Measurements from ENCODE around the gene GCK. TPM values are rescaled to one million over a fixed set of nuclear protein-coding genes. Genes with fewer than 3 reads are reported as not detected.

The GCK gene
- total RNA-seq, 4 donors from 2014 or later: 0.16 to 0.96 TPM; not detected in 2

GRCh38 chr7:44148961-44149536, 40.2 kb downstream of the GCK start:
- no peak for DNase-seq
- no peak overlapping the region for H3K27ac ChIP-seq
- H3K27me3 ChIP-seq: peaks cover 11% of the 10 kb centered on the region
- in situ Hi-C loops (cut with MboI; ENCODE audit: low pct_ligation_motif_present in 1 of 4, low pct_unique_long_range_greater_than_20kb in 1 of 4, low sequenced_read_pairs in 3 of 4): no loop called here
- no peak for TF ChIP-seq POLR2AphosphoS5 (IDR thresholded peaks at IDR 0.05)
- TF ChIP-seq, protein P1, sequence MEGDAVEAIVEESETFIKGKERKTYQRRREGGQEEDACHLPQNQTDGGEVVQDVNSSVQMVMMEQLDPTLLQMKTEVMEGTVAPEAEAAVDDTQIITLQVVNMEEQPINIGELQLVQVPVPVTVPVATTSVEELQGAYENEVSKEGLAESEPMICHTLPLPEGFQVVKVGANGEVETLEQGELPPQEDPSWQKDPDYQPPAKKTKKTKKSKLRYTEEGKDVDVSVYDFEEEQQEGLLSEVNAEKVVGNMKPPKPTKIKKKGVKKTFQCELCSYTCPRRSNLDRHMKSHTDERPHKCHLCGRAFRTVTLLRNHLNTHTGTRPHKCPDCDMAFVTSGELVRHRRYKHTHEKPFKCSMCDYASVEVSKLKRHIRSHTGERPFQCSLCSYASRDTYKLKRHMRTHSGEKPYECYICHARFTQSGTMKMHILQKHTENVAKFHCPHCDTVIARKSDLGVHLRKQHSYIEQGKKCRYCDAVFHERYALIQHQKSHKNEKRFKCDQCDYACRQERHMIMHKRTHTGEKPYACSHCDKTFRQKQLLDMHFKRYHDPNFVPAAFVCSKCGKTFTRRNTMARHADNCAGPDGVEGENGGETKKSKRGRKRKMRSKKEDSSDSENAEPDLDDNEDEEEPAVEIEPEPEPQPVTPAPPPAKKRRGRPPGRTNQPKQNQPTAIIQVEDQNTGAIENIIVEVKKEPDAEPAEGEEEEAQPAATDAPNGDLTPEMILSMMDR (IDR thresholded peaks at IDR 0.05): no peak
- TF ChIP-seq EP300 (IDR thresholded peaks at IDR 0.05; ENCODE audit: low read depth): no peak
- no peak for TF ChIP-seq POLR2A (IDR thresholded peaks at IDR 0.05)
- no peaks in the 10 kb centered on the region for H3K36me3 ChIP-seq
- peaks cover 2 to 17% (median 9%) of the 10 kb centered on the region in 4 donors for H3K4me1 ChIP-seq
- 73% methylated on average over 9 of the region's 9 CpGs; no CpG with 5 or more reads in 1 of the 2 donors for WGBS, 2 donors (ENCODE audit: low coverage in 1 of 2)
- H3K4me3 ChIP-seq: no peak overlapping the region
- H3K9me3 ChIP-seq: no peaks in the 10 kb centered on the region
- intact Hi-C loops (cut with DNase I; ENCODE audit: low total_unique reads): no loop called here

GRCh38 chr7:44148166-44148565, 41.1 kb downstream of the GCK start:
- DNase-seq: no peak
- no peak overlapping the region for H3K27ac ChIP-seq
- TF ChIP-seq POLR2A (IDR thresholded peaks at IDR 0.05) (no peak), EP300 (IDR thresholded peaks at IDR 0.05; ENCODE audit: low read depth) (no peak)
- TF ChIP-seq, protein P1 (IDR thresholded peaks at IDR 0.05): no peak
- intact Hi-C loops (cut with DNase I; ENCODE audit: low total_unique reads): no loop called here
- H3K27me3 ChIP-seq: peaks cover 11% of the 10 kb centered on the region
- H3K4me1 ChIP-seq: peaks cover 2 to 17% (median 9%) of the 10 kb centered on the region in 4 donors
- 73 to 100% methylated on average over 1 to 2 of the region's 2 CpGs for WGBS, 2 donors (ENCODE audit: low coverage in 1 of 2)
- no peak overlapping the region for H3K4me3 ChIP-seq
- no peaks in the 10 kb centered on the region for H3K9me3 ChIP-seq
- in situ Hi-C loops (cut with MboI; ENCODE audit: low pct_ligation_motif_present in 1 of 4, low pct_unique_long_range_greater_than_20kb in 1 of 4, low sequenced_read_pairs in 3 of 4): no loop called here
- no peaks in the 10 kb centered on the region for H3K36me3 ChIP-seq

- Histone ChIP-seq H3K27me3 (peaks cover 11% of the 10 kb centered on the region), H3K36me3 (no peaks in the 10 kb centered on the region), H3K4me3 (no peak overlapping the region), H3K9me3 (no peaks in the 10 kb centered on the region), H3K27ac (no peak overlapping the region), H3K4me1 (peaks cover 2 to 17% (median 9%) of the 10 kb centered on the region in 4 donors)
- in situ Hi-C loops (cut with MboI; ENCODE audit: low pct_ligation_motif_present in 1 of 4, low pct_unique_long_range_greater_than_20kb in 1 of 4, low sequenced_read_pairs in 3 of 4): no loop called here
- TF ChIP-seq POLR2A (IDR thresholded peaks at IDR 0.05) (no peak), EP300 (IDR thresholded peaks at IDR 0.05; ENCODE audit: low read depth) (no peak), POLR2AphosphoS5 (IDR thresholded peaks at IDR 0.05) (no peak)
- TF ChIP-seq, protein P1 (IDR thresholded peaks at IDR 0.05): no peak
- WGBS, 2 donors (ENCODE audit: low coverage in 1 of 2): 81 to 90% methylated on average over 2 to 26 of the region's 33 CpGs
- intact Hi-C loops (cut with DNase I; ENCODE audit: low total_unique reads): no loop called here
- DNase-seq: no peak
Measured at GRCh38 chr7:44147026-44147991, 41.9 kb downstream of the GCK start.
